ENCODE results near the gene FRK.

The FRK gene

GRCh38 chr6:116078945-116079344, 18.3 kb upstream of the FRK start:
- Histone ChIP-seq H3K27ac (ENCODE audit: extremely low read depth, low read depth, low read length) (no peak overlapping the region), H3K36me3 (ENCODE audit: control insufficient read depth in 2 of 2, insufficient read depth in 1 of 2, low read length in 2 of 2) (no peaks in the 10 kb centered on the region), H3K4me1 (ENCODE audit: control insufficient read depth, insufficient read depth, low read length) (no peaks in the 10 kb centered on the region), H3K4me3 (ENCODE audit: low read depth, low read length) (no peak overlapping the region), H3K9me3 (ENCODE audit: control insufficient read depth, insufficient read depth, low read depth, low read length) (no peaks in the 10 kb centered on the region)
- TF ChIP-seq ZNF148 (tag by site-specific recombination; IDR thresholded peaks at IDR 0.05; ENCODE audit: borderline replicate concordance) (no peak), ZNF513 (tag by site-specific recombination; IDR thresholded peaks at IDR 0.05) (no peak), ZBTB26 (tag by site-specific recombination; optimal IDR thresholded peaks at IDR 0.05) (no peak), MEIS1 (CRISPR knock-in tag; IDR thresholded peaks at IDR 0.05; ENCODE audit: borderline replicate concordance) (no peak), ZBTB8A (tag by site-specific recombination; IDR thresholded peaks at IDR 0.05) (no peak), ZNF24 (tag by site-specific recombination; IDR thresholded peaks at IDR 0.05) (no peak), GLI2 (tag by site-specific recombination; IDR thresholded peaks at IDR 0.05; ENCODE audit: borderline replicate concordance, low read depth) (no peak), ZNF19 (tag by site-specific recombination; IDR thresholded peaks at IDR 0.05; ENCODE audit: low read depth) (no peak), ZNF561 (tag by site-specific recombination; IDR thresholded peaks at IDR 0.05; ENCODE audit: borderline replicate concordance) (no peak), PRDM1 (tag by site-specific recombination; IDR thresholded peaks at IDR 0.05) (no peak), ZNF169 (tag by site-specific recombination; IDR thresholded peaks at IDR 0.05) (no peak), ZNF341 (tag by site-specific recombination; IDR thresholded peaks at IDR 0.05; ENCODE audit: low read depth) (no peak), BCL6B (tag by site-specific recombination; IDR thresholded peaks at IDR 0.05) (no peak), ZNF248 (tag by site-specific recombination; IDR thresholded peaks at IDR 0.05) (no peak), GLIS1 (tag by site-specific recombination; IDR thresholded peaks at IDR 0.05) (no peak), ZNF529 (tag by site-specific recombination; IDR thresholded peaks at IDR 0.05; ENCODE audit: insufficient replicate concordance) (no peak), ZNF391 (tag by site-specific recombination; IDR thresholded peaks at IDR 0.05; ENCODE audit: borderline replicate concordance, low read depth) (no peak), ZNF48 (tag by site-specific recombination; IDR thresholded peaks at IDR 0.05) (no peak), OVOL3 (tag by site-specific recombination; IDR thresholded peaks at IDR 0.05) (no peak), SP3 (tag by site-specific recombination; IDR thresholded peaks at IDR 0.05) (no peak)
- ChIA-PET POLR2A (interaction anchor here (0.9 kb wide), 1 partner anchor 21 kb away, joined by 3 read pairs; the partner anchor contains the start of gene NT5DC1), CTCF (interaction anchor here (1.3 to 2.0 kb wide), 2 partner anchors 18 to 68 kb away, joined by 5 to 6 read pairs; partner anchors contain the start of gene FRK)

All from HEK293 (cell line).